K562 (cell line): Measurements from ENCODE around the gene POTEJ. TPM values are rescaled to one million over a fixed set of nuclear protein-coding genes. Genes with fewer than 3 reads are reported as not detected.
"Not testable (repeated sequence)": the region's sequence is repeated elsewhere in the genome, so short reads cannot be mapped to it uniquely, and the experiment has no call there.

ENCODE experiments used
- ATAC-seq: fragments of 200-7000 bp; cut with Tn5 transposase; 3 replicates; pipeline ENCODE4 v1.9.1; 2020; ENCODE audit warnings: moderate library complexity
- BruUV-seq: library from RNA; stranded (reverse); fragments of 400-500 nt; replicated peaks from 2 replicates; lab custom pipeline; 2021; lab: Mats Ljungman, UMichigan
- CTCF ChIA-PET: fragments of 300-600 bp; formaldehyde crosslinking; extraction: SDS; loops from one replicate; lab custom pipeline; 2021; ENCODE audit warnings: low intra/inter-chr PET ratio; lab: Yijun Ruan, JAX
- POLR2A ChIA-PET: fragments of 300-600, 350-650 bp; sonication (Branson Sonifier 250); formaldehyde crosslinking; extraction: SDS; loops from one replicate; lab custom pipeline; 2021; ENCODE audit warnings: antibody characterized with exemption, inconsistent platforms; lab: Yijun Ruan, JAX
- DNase-seq, 4 experiments: peaks; one replicate each; pipeline versions ENCODE4 v3.0.0 to v3.0.0-alpha.2; 2011 to 2018; ENCODE audit warnings: low spot score in 3 of 4, mixed read lengths in 3 of 4; ENCODE audit errors: extremely low read depth in 1 of 4
- FAIRE-seq: peaks from 2 replicates; lab custom pipeline; 2011; peaks lifted over from hg19 to GRCh38; lab: Jason Lieb, UNC
- H2AFZ ChIP-seq: 2 replicates; pipeline ENCODE4 v1.6.0; 2011; ENCODE audit warnings: low read depth, low read length, control low read depth, inconsistent platforms
- H3K27ac ChIP-seq: fragments of 200-600 bp; 3 replicates; pipeline ENCODE4 v1.8.0; 2011; ENCODE audit warnings: low read depth, mild to moderate bottlenecking, control low read depth, inconsistent platforms, low read length, moderate library complexity, mixed read lengths; ENCODE audit errors: extremely low read depth
- H3K27me3 ChIP-seq, 2 experiments: fragments of 300-600 bp in 1 of 2; 2 replicates in 1 of 2; 3 replicates in 1 of 2; pipeline versions ENCODE4 v1.6.0 to v1.8.0; 2011; ENCODE audit warnings: inconsistent platforms in 2 of 2, low read length in 2 of 2, mild to moderate bottlenecking in 1 of 2, mixed read lengths in 1 of 2, moderate library complexity in 1 of 2; ENCODE audit not compliant: control insufficient read depth in 2 of 2, insufficient read depth in 2 of 2
- H3K36me3 ChIP-seq: fragments of 300-600 bp; 3 replicates; pipeline ENCODE4 v1.8.0; 2011; ENCODE audit warnings: mild to moderate bottlenecking, low read length, inconsistent platforms; ENCODE audit not compliant: control insufficient read depth, insufficient read depth
- H3K4me1 ChIP-seq, 2 experiments: fragments of 200-600 bp in 1 of 2; replicated peaks in 1 of 2; 2 replicates in 1 of 2; 3 replicates in 1 of 2; pipeline versions ENCODE4 v1.5.1 to v1.8.0; 2011; ENCODE audit warnings: inconsistent platforms in 2 of 2, low read length in 2 of 2, mild to moderate bottlenecking in 1 of 2, mixed read lengths in 1 of 2, moderate library complexity in 1 of 2; ENCODE audit not compliant: control insufficient read depth in 2 of 2, insufficient read depth in 2 of 2
- H3K4me2 ChIP-seq: 2 replicates; pipeline ENCODE4 v1.6.1; 2011; ENCODE audit warnings: low read length, control low read depth, inconsistent platforms, mixed read lengths; ENCODE audit not compliant: insufficient read depth
- H3K4me3 ChIP-seq: fragments of 200-600 bp; sonication (generic), shearing (Covaris generic); 2 replicates; pipeline ENCODE4 v1.5.1; 2016; ENCODE audit warnings: control low read depth, inconsistent platforms
- H3K79me2 ChIP-seq: fragments of 200-600 bp; 3 replicates; pipeline ENCODE4 v1.8.0; 2011; ENCODE audit warnings: low read length, inconsistent platforms; ENCODE audit not compliant: control insufficient read depth, insufficient read depth
- H3K9ac ChIP-seq, 2 experiments: 2 replicates each; pipeline versions ENCODE4 v1.6.0 to v1.6.1; 2011; ENCODE audit warnings: low read depth in 2 of 2, low read length in 2 of 2, control low read depth in 1 of 2, inconsistent platforms in 1 of 2, mild to moderate bottlenecking in 1 of 2, mixed read lengths in 1 of 2; ENCODE audit not compliant: insufficient read depth in 1 of 2
- H3K9me1 ChIP-seq: one replicate; pipeline ENCODE4 v1.6.0; 2011; ENCODE audit warnings: inconsistent platforms, mild to moderate bottlenecking, low read length, moderate library complexity; ENCODE audit not compliant: control insufficient read depth, insufficient read depth
- H3K9me3 ChIP-seq: replicated peaks from 2 replicates; pipeline ENCODE4 v1.5.1; 2011; ENCODE audit warnings: low read depth, low read length, inconsistent platforms; ENCODE audit not compliant: control insufficient read depth, insufficient read depth
- H4K20me1 ChIP-seq: replicated peaks from 2 replicates; pipeline ENCODE4 v1.6.1; 2011; ENCODE audit warnings: low read length, inconsistent platforms, mixed read lengths; ENCODE audit not compliant: control insufficient read depth, insufficient read depth
- WGBS: fragments of 100-300 bp; shearing (Covaris generic); methylation state at CpG from one replicate; pipeline ENCODE4 v1.1.6; 2016; ENCODE audit warnings: low coverage, mixed read lengths; ENCODE audit not compliant: insufficient coverage; ENCODE audit errors: missing lambda C conversion rate; 5-methylcytosine and 5-hydroxymethylcytosine counted together
- in situ Hi-C: fragments of 300-500 bp; cut with MboI; formaldehyde crosslinking; loops from 4 replicates; pipeline ENCODE4 v1.15.0; 2018; ENCODE audit warnings: inconsistent platforms, mixed read lengths
- intact Hi-C: fragments of 100-400 bp; cut with micrococcal nuclease; formaldehyde crosslinking; loops from 2 replicates; pipeline ENCODE4 v1.14.2; 2022
- polyA plus RNA-seq, 8 experiments: library from polyadenylated mRNA; depleted of rRNA in 4 of 8; stranded (reverse) in 5 of 8; unstranded in 3 of 8; fragments of >200 nt; fragmentation: Nextera tagmentation in 2 of 8; fragmentation: Illumina TruSeq in 1 of 8; extraction: Ambion mirVana in 2 of 8; extraction: Trizol in 1 of 8; gene quantifications; 2 replicates each; pipeline versions ENCODE4 v1.2.1 to v1.2.3, GENCODE V29; 2011 to 2014; ENCODE audit warnings: inconsistent platforms in 1 of 8, missing spikeins in 1 of 8
- total RNA-seq, 7 experiments: library from RNA; depleted of rRNA in 6 of 7; stranded (reverse); fragments of >200 nt in 6 of 7; fragmentation: Illumina TruSeq in 2 of 7; extraction: Trizol in 2 of 7; gene quantifications; 2 replicates each; pipeline versions ENCODE4 v1.2.1 to v1.2.3, GENCODE V29; 2011 to 2021; ENCODE audit warnings: low replicate concordance in 1 of 7

POTEJ gene
- total and polyA plus RNA-seq, 9 of the 15 experiments (the other 6 are each of a cell fraction or from before 2014, with no cell fraction given): not detected

DNA sequence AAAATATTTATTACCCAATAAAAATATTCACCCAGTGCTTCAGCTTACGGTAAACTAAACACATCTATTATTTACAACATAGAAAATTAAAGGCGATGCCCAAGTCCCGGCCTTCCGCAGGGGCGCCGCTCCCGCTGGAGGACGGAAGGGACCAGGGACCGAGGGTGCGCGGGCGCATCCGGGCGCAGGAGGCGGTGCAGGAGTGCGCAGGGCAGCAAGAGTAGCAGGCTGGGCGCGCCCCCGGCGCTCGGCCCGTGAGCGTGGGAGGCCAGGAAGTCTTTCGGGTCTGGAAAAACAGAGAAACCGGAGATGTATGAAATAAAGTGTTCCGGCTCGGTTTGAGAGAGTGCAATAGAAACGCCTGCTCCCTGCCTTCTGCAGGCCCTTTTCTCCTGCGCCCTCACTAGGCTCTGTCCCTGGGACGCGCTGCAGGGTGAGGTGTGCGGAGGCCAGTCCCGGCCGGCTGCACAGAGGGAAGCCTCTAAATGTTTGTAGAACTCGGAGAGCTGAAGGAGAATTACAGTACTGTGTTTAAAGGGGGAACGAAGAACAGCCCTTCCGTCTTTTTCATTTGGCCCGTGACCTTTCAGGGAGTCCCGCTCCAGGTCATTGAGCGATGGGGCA lies 18.3 kb upstream of the POTEJ start:
- CTCF ChIA-PET, H3K4me1 ChIP-seq, BruUV-seq, intact Hi-C loops, H3K9me1 ChIP-seq, H4K20me1 ChIP-seq, H3K36me3 ChIP-seq, H3K27ac ChIP-seq, FAIRE-seq, H3K79me2 ChIP-seq, POLR2A ChIA-PET, H2AFZ ChIP-seq, H3K4me2 ChIP-seq, H3K9ac ChIP-seq, DNase-seq, H3K27me3 ChIP-seq, H3K9me3 ChIP-seq, H3K4me3 ChIP-seq: not testable (repeated sequence)
- in situ Hi-C loops: loop anchor here (25.0 kb wide), 1 partner anchor 206 kb away; no protein-coding TSS in a partner anchor
- WGBS: 3% methylated on average over 6 of the region's 40 CpGs
- ATAC-seq: peak; percentile 21; the same call in 1 of the 3 replicates

- H3K9ac ChIP-seq, H3K9me1 ChIP-seq, H3K4me3 ChIP-seq, H4K20me1 ChIP-seq, H3K4me1 ChIP-seq, DNase-seq, H3K9me3 ChIP-seq, H3K4me2 ChIP-seq, H3K27me3 ChIP-seq, intact Hi-C loops, ATAC-seq, FAIRE-seq, H3K36me3 ChIP-seq, H3K79me2 ChIP-seq, CTCF ChIA-PET, H2AFZ ChIP-seq, BruUV-seq, POLR2A ChIA-PET, H3K27ac ChIP-seq: not testable (repeated sequence)
- 0% methylated on average over 1 of the region's 4 CpGs for WGBS
- in situ Hi-C loops: loop anchor here (25.0 kb wide), 1 partner anchor 207 kb away; no protein-coding TSS in a partner anchor
Measured at GRCh38 chr2:130594011-130594410, 17.2 kb upstream of the POTEJ start.

GRCh38 chr2:130596757-130597156 lies 14.5 kb upstream of the POTEJ start:
- BruUV-seq, H3K9me1 ChIP-seq, DNase-seq, H3K4me2 ChIP-seq, H3K4me1 ChIP-seq, H4K20me1 ChIP-seq, H3K9ac ChIP-seq, H3K9me3 ChIP-seq, H3K27ac ChIP-seq, POLR2A ChIA-PET, intact Hi-C loops, H3K36me3 ChIP-seq, H2AFZ ChIP-seq, H3K79me2 ChIP-seq, H3K4me3 ChIP-seq, H3K27me3 ChIP-seq, CTCF ChIA-PET, ATAC-seq: not testable (repeated sequence)
- in situ Hi-C loops: loop anchor here (25.0 kb wide), 1 partner anchor 209 kb away; no protein-coding TSS in a partner anchor
- 5% methylated on average over 2 of the region's 6 CpGs for WGBS
- FAIRE-seq: peak; percentile 55

- H4K20me1 ChIP-seq, ATAC-seq, DNase-seq, intact Hi-C loops, H3K9ac ChIP-seq, CTCF ChIA-PET, H3K4me3 ChIP-seq, H3K4me1 ChIP-seq, H3K79me2 ChIP-seq, BruUV-seq, H3K9me1 ChIP-seq, POLR2A ChIA-PET, H3K27me3 ChIP-seq, FAIRE-seq, H3K4me2 ChIP-seq, H3K27ac ChIP-seq, H3K36me3 ChIP-seq, H2AFZ ChIP-seq, H3K9me3 ChIP-seq: not testable (repeated sequence)
- in situ Hi-C loops: loop anchor here (25.0 kb wide), 1 partner anchor 211 kb away; no protein-coding TSS in a partner anchor
- WGBS: no CpG with 5 or more reads among the region's 22 CpGs
Measured at GRCh38 chr2:130597994-130598393, 13.2 kb upstream of the POTEJ start.
